HCT116 (cell line): ENCODE results near the gene ARHGAP45. TPM values are rescaled to one million over a fixed set of nuclear protein-coding genes. Genes with fewer than 3 reads are reported as not detected.

Experiments
- ATAC-seq: fragments of 200-7000 bp; cut with Tn5 transposase; 2 replicates; pipeline ENCODE4 v1.9.1; 2020; ENCODE audit warnings: mild to moderate bottlenecking, moderate library complexity
- BruUV-seq: library from RNA; stranded (reverse); fragments of 400-500 nt; replicated peaks from 2 replicates; lab custom pipeline; 2021; lab: Mats Ljungman, UMichigan
- CTCF ChIA-PET: fragments of 300-600 bp; sonication (Branson Sonifier 250); formaldehyde crosslinking; loops from one replicate; lab custom pipeline; 2021; ENCODE audit warnings: antibody characterized with exemption; lab: Charles Lee
- POLR2A ChIA-PET: fragments of 300-600, 350-600 bp; sonication (Branson Sonifier 250); formaldehyde crosslinking; loops from one replicate; lab custom pipeline; 2021; ENCODE audit warnings: antibody characterized with exemption; lab: Charles Lee
- RAD21 ChIA-PET, 2 experiments: fragments of 300-600 bp; sonication (Branson Sonifier 250); formaldehyde crosslinking; loops; one replicate each; lab custom pipeline; 2023; ENCODE audit warnings: low total read pairs in 2 of 2; ENCODE audit not compliant: uncharacterized antibody in 2 of 2, unreplicated experiment in 2 of 2, low non-redundant PET in 1 of 2; lab: Charles Lee
- DNase-seq: peaks from one replicate; pipeline ENCODE4 v3.0.0-alpha.2; 2010; ENCODE audit warnings: low read depth, low spot score
- H2AFZ ChIP-seq: fragments of 200-600 bp; shearing (Covaris generic), sonication (generic); 2 replicates; pipeline ENCODE4 v1.6.1; 2017; ENCODE audit warnings: low read depth, mixed run types, mixed read lengths, antibody characterized with exemption, low read length; ENCODE audit not compliant: poor library complexity, severe bottlenecking
- H3K27ac ChIP-seq: 2 replicates; pipeline ENCODE4 v1.5.1; 2012; ENCODE audit warnings: low read depth, low read length
- H3K27me3 ChIP-seq: fragments of 200-600 bp; sonication (generic); 2 replicates; pipeline ENCODE4 v1.6.1; 2016; ENCODE audit warnings: mixed run types, low read length, mixed read lengths; ENCODE audit not compliant: insufficient read depth
- H3K36me3 ChIP-seq, 2 experiments: fragments of 200-500 bp in 1 of 2; fragments of 200-600 bp in 1 of 2; sonication (Bioruptor generic) in 1 of 2; sonication (generic) in 1 of 2; 2 replicates each; pipeline versions ENCODE4 v1.5.1 to v1.6.1; 2014 to 2016; ENCODE audit warnings: low read length in 2 of 2, inconsistent platforms in 1 of 2, mixed read lengths in 1 of 2, mixed run types in 1 of 2; ENCODE audit not compliant: insufficient read depth in 2 of 2, control insufficient read depth in 1 of 2
- H3K4me1 ChIP-seq, 2 experiments: fragments of 200-600 bp in 1 of 2; sonication (generic) in 1 of 2; 2 replicates each; pipeline versions ENCODE4 v1.5.1 to v1.6.1; 2012 to 2017; ENCODE audit warnings: low read length in 2 of 2, inconsistent platforms in 1 of 2, mild to moderate bottlenecking in 1 of 2, mixed read lengths in 1 of 2, mixed run types in 1 of 2, moderate library complexity in 1 of 2; ENCODE audit not compliant: insufficient read depth in 2 of 2, control insufficient read depth in 1 of 2
- H3K4me2 ChIP-seq: fragments of 200-600 bp; sonication (generic); 2 replicates; pipeline ENCODE4 v1.6.1; 2017; ENCODE audit warnings: mixed run types, low read length, mixed read lengths
- H3K4me3 ChIP-seq, 2 experiments: fragments of 200-600 bp in 1 of 2; sonication (generic) in 1 of 2; replicated peaks in 1 of 2; 2 replicates each; pipeline ENCODE4 v1.5.1; 2011 to 2016; ENCODE audit warnings: low read length in 2 of 2, control low read depth in 1 of 2, low read depth in 1 of 2, mild to moderate bottlenecking in 1 of 2, mixed read lengths in 1 of 2, mixed run types in 1 of 2
- H3K79me2 ChIP-seq: fragments of 200-600 bp; sonication (generic); 2 replicates; pipeline ENCODE4 v1.6.1; 2017; ENCODE audit warnings: mild to moderate bottlenecking, mixed run types, low read length, moderate library complexity, mixed read lengths; ENCODE audit not compliant: insufficient read depth
- H3K9ac ChIP-seq: fragments of 200-600 bp; sonication (generic); 2 replicates; pipeline ENCODE4 v1.6.1; 2016; ENCODE audit warnings: low read length, mixed read lengths
- H3K9me2 ChIP-seq: fragments of 200-600 bp; sonication (generic), shearing (Covaris generic); 2 replicates; pipeline ENCODE4 v1.6.1; 2017; ENCODE audit warnings: mixed run types, mild to moderate bottlenecking, moderate library complexity; ENCODE audit not compliant: insufficient read depth
- H3K9me3 ChIP-seq, 2 experiments: fragments of 200-500 bp in 1 of 2; fragments of 200-600 bp in 1 of 2; sonication (Bioruptor generic) in 1 of 2; sonication (generic) in 1 of 2; 2 replicates each; pipeline ENCODE4 v1.6.1; 2014 to 2017; ENCODE audit warnings: low read length in 2 of 2, mixed read lengths in 2 of 2, inconsistent platforms in 1 of 2, low read depth in 1 of 2, mild to moderate bottlenecking in 1 of 2, mixed run types in 1 of 2, moderate library complexity in 1 of 2; ENCODE audit not compliant: control insufficient read depth in 1 of 2, insufficient read depth in 1 of 2
- H4K20me1 ChIP-seq: fragments of 200-600 bp; sonication (generic), shearing (Covaris generic); 2 replicates; pipeline ENCODE4 v1.6.1; 2017; ENCODE audit warnings: mixed run types, mild to moderate bottlenecking, moderate library complexity; ENCODE audit not compliant: insufficient read depth
- EZH2phosphoT487 ChIP-seq: fragments of 200-600 bp; IDR thresholded peaks from 2 replicates; pipeline ENCODE4 v1.6.1; 2018; ENCODE audit warnings: antibody characterized with exemption, borderline replicate concordance
- YY1 ChIP-seq: IDR thresholded peaks from 2 replicates; pipeline ENCODE4 v1.6.1; 2011; ENCODE audit warnings: low read length, low read depth, moderate library complexity, mild to moderate bottlenecking; ENCODE audit not compliant: insufficient replicate concordance; ENCODE audit errors: extremely low read depth
- intact Hi-C: fragments of 100-400 bp; cut with micrococcal nuclease; formaldehyde crosslinking; loops from 2 replicates; pipeline ENCODE4 v1.10.0; 2022
- total RNA-seq: library from RNA; stranded (reverse); gene quantifications from one replicate; pipeline ENCODE4 v1.2.1, GENCODE V29; 2021; ENCODE audit not compliant: unreplicated experiment
- TF ChIP-seq, protein P1 (sequence below): IDR thresholded peaks from 2 replicates; pipeline ENCODE4 v1.6.1; 2011; ENCODE audit warnings: mild to moderate bottlenecking, low read length, moderate library complexity; ENCODE audit not compliant: insufficient replicate concordance; ENCODE audit errors: extremely low read depth
- TF ChIP-seq, protein P2 (sequence below), 3 experiments: fragments of 200-600 bp in 1 of 3; sonication (generic) in 1 of 3; IDR thresholded peaks in 2 of 3; conservative IDR thresholded peaks in 1 of 3; 2 replicates each; pipeline ENCODE4 v1.5.1; 2012 to 2017; ENCODE audit warnings: low read depth in 2 of 3, low read length in 2 of 3, antibody characterized with exemption in 1 of 3, borderline replicate concordance in 1 of 3, control low read depth in 1 of 3, mild to moderate bottlenecking in 1 of 3, mixed read lengths in 1 of 3, mixed run types in 1 of 3, moderate library complexity in 1 of 3; ENCODE audit not compliant: insufficient read depth in 1 of 3

The ARHGAP45 gene
- total RNA-seq, 1 experiment from 2014 or later = 30.4 TPM

GRCh38 chr19:1037621-1038064 is 29.3 kb upstream of the ARHGAP45 start:
- ATAC-seq = no peak
- Histone ChIP-seq H3K9ac (no peak overlapping the region), H3K4me1 (peaks cover 16 to 49% of the 10 kb centered on the region in 2 experiments)
- TF ChIP-seq, protein P1, sequence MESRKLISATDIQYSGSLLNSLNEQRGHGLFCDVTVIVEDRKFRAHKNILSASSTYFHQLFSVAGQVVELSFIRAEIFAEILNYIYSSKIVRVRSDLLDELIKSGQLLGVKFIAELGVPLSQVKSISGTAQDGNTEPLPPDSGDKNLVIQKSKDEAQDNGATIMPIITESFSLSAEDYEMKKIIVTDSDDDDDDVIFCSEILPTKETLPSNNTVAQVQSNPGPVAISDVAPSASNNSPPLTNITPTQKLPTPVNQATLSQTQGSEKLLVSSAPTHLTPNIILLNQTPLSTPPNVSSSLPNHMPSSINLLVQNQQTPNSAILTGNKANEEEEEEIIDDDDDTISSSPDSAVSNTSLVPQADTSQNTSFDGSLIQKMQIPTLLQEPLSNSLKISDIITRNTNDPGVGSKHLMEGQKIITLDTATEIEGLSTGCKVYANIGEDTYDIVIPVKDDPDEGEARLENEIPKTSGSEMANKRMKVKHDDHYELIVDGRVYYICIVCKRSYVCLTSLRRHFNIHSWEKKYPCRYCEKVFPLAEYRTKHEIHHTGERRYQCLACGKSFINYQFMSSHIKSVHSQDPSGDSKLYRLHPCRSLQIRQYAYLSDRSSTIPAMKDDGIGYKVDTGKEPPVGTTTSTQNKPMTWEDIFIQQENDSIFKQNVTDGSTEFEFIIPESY = no peak
- TF ChIP-seq, protein P2, sequence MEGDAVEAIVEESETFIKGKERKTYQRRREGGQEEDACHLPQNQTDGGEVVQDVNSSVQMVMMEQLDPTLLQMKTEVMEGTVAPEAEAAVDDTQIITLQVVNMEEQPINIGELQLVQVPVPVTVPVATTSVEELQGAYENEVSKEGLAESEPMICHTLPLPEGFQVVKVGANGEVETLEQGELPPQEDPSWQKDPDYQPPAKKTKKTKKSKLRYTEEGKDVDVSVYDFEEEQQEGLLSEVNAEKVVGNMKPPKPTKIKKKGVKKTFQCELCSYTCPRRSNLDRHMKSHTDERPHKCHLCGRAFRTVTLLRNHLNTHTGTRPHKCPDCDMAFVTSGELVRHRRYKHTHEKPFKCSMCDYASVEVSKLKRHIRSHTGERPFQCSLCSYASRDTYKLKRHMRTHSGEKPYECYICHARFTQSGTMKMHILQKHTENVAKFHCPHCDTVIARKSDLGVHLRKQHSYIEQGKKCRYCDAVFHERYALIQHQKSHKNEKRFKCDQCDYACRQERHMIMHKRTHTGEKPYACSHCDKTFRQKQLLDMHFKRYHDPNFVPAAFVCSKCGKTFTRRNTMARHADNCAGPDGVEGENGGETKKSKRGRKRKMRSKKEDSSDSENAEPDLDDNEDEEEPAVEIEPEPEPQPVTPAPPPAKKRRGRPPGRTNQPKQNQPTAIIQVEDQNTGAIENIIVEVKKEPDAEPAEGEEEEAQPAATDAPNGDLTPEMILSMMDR (IDR thresholded peaks at IDR 0.05 in 2 of 3, conservative IDR thresholded peaks at IDR 0.05 in 1 of 3; ENCODE audit: borderline replicate concordance in 1 of 3, insufficient read depth in 1 of 3, low read depth in 2 of 3, low read length in 2 of 3) = no peak
- TF ChIP-seq EZH2phosphoT487 (no peak), YY1 (no peak)
- TF ChIP-seq, all 23 proteins: peak for 0
- H3K79me2 ChIP-seq = peaks cover 19% of the 10 kb centered on the region; the same call in 1 of the 2 replicates
- H3K4me3 ChIP-seq = no peak overlapping the region
- no peak overlapping the region for H3K4me2 ChIP-seq
- H3K9me2 ChIP-seq = no peaks in the 10 kb centered on the region
- no peaks in the 10 kb centered on the region for H4K20me1 ChIP-seq
- H2AFZ ChIP-seq = no peak overlapping the region
- DNase-seq = no peak
- ChIA-PET CTCF (no interaction called here), RAD21 (no interaction called here), POLR2A (interaction anchor here (7.8 kb wide), 1 partner anchor 10 kb away, joined by 85 read pairs; the partner anchor contains the start of gene CNN2)
- no TSS peak for BruUV-seq
- no peaks in the 10 kb centered on the region for H3K27me3 ChIP-seq
- no peaks in the 10 kb centered on the region for H3K9me3 ChIP-seq
- peaks cover 8 to 12% of the 10 kb centered on the region in 2 experiments; a peak in 3 of 4 replicates for H3K36me3 ChIP-seq
- intact Hi-C loops = no loop called here
- H3K27ac ChIP-seq = peak overlapping the region; percentile 36; the same call in 1 of the 2 replicates
